H7 (cell line): ENCODE data around the gene IRS2. TPM values are rescaled to one million over a fixed set of nuclear protein-coding genes. Genes with fewer than 3 reads are reported as not detected.

ENCODE experiments used
- DNase-seq: peaks from one replicate; pipeline ENCODE4 v3.0.0; 2012
- H3K27me3 ChIP-seq: 2 replicates; pipeline ENCODE4 v1.6.0; 2011; ENCODE audit warnings: mild to moderate bottlenecking, low read length; ENCODE audit not compliant: control insufficient read depth, insufficient read depth
- H3K36me3 ChIP-seq: replicated peaks from 2 replicates; pipeline ENCODE4 v1.5.1; 2011; ENCODE audit warnings: low read length; ENCODE audit not compliant: control insufficient read depth, insufficient read depth
- H3K4me3 ChIP-seq: 2 replicates; pipeline ENCODE4 v1.5.1; 2011; ENCODE audit warnings: low read depth, mild to moderate bottlenecking, control low read depth, low read length, moderate library complexity; ENCODE audit not compliant: insufficient read depth
- total RNA-seq: library from RNA; depleted of rRNA; stranded (reverse); fragments of >200 nt; shearing (Covaris generic); gene quantifications from 2 replicates; pipeline ENCODE4 v1.2.3, GENCODE V29; 2014

Gene IRS2
- total RNA-seq, 1 experiment from 2014 or later, result 4.3 TPM

DNA sequence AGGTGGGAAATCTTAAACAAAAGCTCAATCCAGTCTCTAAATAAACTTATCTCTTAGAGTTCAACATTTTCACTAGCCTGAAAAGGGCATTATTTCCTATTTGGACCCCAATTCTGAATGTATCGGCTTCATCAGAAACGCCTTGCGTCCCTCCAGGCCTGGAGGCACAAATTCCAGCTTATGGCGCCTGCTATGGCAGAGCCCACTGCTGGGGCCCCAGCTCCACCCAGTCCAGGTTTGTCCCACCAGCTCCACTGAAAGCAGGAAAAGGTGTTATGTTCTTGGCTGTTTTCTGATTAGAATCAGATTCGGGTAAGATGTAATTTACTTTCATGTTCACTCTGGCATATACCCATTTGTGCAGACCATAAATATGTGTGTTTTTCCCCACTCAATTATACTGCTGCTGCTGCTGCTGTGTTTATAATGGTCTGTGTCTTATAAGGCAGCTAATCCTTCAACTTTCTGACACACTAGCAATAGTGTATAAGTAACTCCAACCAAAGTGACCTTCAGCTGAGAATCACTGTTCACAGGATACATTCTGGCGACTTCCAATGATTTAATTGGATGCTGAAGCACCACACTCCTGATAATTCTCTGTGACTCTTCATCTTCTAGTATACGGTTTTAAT lies 6.4 kb downstream of the IRS2 start:
- H3K27me3 ChIP-seq, result peaks cover 11% of the 10 kb centered on the region; the same call in 1 of the 2 replicates
- DNase-seq, result no peak
- H3K4me3 ChIP-seq, result no peak overlapping the region
- no peaks in the 10 kb centered on the region for H3K36me3 ChIP-seq

DNA sequence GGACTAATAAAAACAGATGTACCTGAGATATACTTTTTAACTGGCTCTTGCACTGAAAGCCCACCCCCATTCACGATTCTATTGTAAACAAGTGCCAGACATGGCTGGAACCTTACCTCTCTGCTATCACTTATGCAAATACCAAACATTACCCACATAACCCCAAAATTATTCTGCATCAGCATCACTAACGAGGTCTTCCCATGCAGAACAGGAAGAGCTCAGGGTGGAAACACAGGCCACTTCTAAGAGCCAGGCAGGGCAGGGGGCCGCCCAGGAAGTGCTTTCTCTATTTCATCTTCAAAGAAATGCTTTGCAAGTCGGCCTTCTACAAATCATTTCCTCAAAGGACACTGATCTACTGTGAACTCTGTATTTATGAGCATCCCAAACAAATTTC lies 7.3 kb downstream of the IRS2 start:
- no peak for DNase-seq
- H3K4me3 ChIP-seq, result no peak overlapping the region
- no peaks in the 10 kb centered on the region for H3K36me3 ChIP-seq
- peaks cover 7% of the 10 kb centered on the region; the same call in 1 of the 2 replicates for H3K27me3 ChIP-seq

DNA sequence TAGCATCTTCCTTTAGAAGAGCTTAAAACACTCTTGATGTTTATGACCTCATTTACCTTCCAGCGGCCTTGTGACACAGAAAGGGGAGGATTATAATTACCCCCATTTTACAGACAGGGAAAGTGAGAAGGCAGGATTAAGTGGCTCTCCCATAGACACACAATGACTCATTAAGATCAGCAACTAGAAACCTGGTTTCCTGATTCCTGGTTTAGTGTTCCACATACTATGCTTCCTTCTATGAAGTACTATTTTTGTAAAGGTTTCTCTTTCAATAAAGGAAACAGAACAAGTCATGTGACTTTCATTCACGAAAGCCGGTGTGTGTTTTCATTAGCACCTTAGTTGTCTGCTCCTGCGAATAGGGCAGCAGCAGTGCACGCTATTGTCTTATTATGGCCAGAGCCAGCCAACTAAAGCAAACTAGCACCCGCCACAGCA lies 8.3 kb downstream of the IRS2 start:
- no peaks in the 10 kb centered on the region for H3K36me3 ChIP-seq
- no peak for DNase-seq

DNA sequence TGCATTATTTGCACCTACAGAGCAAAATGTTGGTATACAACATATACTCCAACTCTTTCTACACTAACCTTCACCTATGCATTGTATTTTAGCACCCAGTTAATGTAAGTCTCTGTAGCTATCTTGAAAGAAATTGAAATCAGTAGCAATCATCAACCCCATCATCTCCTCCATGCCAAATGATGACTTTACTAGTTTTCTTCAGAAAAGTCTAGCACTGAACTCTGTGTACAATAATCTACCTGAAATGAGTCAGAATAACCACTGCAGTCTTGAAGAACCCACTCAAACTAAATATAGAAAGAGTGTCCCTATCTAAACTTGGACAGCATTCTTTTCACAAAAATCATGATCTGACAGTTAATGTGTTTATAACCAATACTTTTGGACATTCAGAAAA lies 9.8 kb downstream of the IRS2 start:
- H3K4me3 ChIP-seq, result no peak overlapping the region
- no peaks in the 10 kb centered on the region for H3K36me3 ChIP-seq
- DNase-seq, result no peak

More for the DNA sequence above, 8.3 kb downstream of the IRS2 start:
- no peaks in the 10 kb centered on the region; the same call in 1 of the 2 replicates for H3K27me3 ChIP-seq
- no peak overlapping the region for H3K4me3 ChIP-seq

DNA sequence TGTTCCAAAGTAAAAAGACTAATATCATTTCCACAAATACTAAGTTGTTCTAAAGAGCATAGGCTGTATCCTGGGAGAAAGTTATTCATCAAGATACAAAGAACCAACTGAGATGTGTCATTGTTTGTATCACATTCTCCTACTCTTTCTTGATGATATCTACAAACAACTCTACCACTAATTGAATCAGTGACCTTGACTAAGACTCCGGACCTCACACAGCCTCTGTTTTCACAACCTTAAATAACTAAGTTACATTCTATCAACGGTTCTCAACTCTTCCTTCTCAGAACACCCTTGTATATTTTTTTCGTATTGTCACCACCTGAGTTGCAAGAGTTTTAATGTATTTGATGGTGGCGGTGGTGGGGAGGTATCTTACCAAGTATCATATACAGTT lies 12.6 kb downstream of the IRS2 start:
- peaks cover 2% of the 10 kb centered on the region; the same call in 1 of the 2 replicates for H3K36me3 ChIP-seq
- DNase-seq, result no peak
- no peak overlapping the region for H3K4me3 ChIP-seq
- no peaks in the 10 kb centered on the region for H3K27me3 ChIP-seq

More for the DNA sequence above, 9.8 kb downstream of the IRS2 start:
- H3K27me3 ChIP-seq, result no peaks in the 10 kb centered on the region

DNA sequence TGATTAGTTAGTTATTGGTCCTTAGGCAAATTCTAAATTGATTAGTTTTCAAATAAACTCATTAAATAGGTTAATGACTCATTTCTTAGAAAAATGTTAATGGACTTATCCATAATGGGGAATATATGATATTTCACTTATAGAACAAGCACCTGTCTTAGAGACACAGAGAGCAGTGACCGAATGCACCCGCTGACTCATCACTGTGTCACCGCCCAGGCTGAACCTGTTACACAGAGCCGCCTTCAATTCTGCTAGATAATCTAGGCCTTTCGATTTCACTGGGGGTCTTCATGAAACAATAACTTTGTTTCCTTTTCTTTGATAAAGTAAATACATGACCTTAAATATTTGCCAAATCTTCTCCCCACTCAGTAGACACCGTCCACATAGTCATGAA lies 13.1 kb downstream of the IRS2 start:
- no peak for DNase-seq
- Histone ChIP-seq H3K36me3 (peaks cover 2% of the 10 kb centered on the region; the same call in 1 of the 2 replicates), H3K4me3 (no peak overlapping the region), H3K27me3 (no peaks in the 10 kb centered on the region)

DNA sequence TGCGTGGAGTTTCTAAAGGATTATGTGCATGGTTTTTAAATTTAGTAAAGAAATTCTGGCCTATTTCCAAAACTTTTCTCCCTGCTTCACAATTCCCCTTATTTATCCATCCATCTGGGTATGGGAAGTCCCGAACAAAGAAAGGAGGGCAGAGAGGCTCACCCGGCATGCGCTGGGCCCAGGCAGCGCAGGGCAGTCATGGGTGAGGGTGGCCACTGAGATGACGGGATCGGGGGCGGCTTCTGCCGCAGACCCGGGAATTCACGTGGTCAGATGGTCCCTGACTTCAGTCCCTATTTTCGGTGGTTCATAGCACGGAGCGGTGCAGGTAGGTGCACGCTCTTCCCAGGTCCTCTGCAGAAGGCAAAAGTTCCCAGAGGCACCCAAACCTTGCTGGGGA lies 14.5 kb downstream of the IRS2 start:
- no peak for DNase-seq
- Histone ChIP-seq H3K4me3 (no peak overlapping the region), H3K27me3 (no peaks in the 10 kb centered on the region), H3K36me3 (peaks cover 2% of the 10 kb centered on the region; the same call in 1 of the 2 replicates)

DNA sequence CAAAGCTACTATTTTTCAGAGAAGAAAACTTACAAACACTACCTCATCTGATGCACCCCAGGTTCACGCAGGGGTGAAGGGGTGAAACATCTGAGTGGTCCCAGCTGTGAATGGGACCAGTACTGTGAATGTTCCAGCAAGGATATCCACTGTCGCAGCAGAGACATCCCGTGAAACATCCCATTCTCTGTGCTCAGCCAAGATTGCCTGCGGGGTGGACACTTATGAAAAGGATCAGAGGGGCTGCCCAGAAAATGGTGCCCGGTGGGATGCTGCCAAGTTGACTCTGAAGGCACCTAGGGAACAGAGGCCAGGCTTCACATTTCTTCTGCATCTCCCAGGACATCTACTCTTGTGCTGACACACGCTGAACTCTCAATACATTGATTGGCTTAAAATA lies 15.9 kb downstream of the IRS2 start:
- DNase-seq, result no peak
- no peaks in the 10 kb centered on the region for H3K27me3 ChIP-seq
- H3K36me3 ChIP-seq, result peaks cover 2% of the 10 kb centered on the region; the same call in 1 of the 2 replicates
- no peak overlapping the region for H3K4me3 ChIP-seq

DNA sequence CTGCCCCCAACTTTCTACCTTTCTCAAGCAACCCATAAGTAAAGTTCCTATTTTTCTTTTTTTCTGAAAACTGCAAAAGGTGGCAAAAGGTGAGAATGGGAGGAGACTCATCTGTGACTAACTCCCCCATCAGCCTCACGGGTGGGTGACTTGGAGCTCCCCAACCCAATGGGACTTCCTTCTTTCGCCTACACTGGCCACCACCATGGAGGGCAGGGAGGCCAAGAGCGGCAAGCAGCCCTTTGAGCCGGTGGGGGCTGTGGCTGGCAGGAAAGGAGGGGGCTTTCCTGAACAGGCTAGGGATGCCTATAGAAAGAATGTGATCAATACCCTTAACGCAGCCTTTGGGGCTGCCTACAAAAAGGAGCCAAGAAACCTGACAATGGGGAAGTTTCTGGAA lies 16.5 kb downstream of the IRS2 start:
- Histone ChIP-seq H3K36me3 (peaks cover 2% of the 10 kb centered on the region; the same call in 1 of the 2 replicates), H3K27me3 (no peaks in the 10 kb centered on the region), H3K4me3 (no peak overlapping the region)
- DNase-seq, result no peak

DNA sequence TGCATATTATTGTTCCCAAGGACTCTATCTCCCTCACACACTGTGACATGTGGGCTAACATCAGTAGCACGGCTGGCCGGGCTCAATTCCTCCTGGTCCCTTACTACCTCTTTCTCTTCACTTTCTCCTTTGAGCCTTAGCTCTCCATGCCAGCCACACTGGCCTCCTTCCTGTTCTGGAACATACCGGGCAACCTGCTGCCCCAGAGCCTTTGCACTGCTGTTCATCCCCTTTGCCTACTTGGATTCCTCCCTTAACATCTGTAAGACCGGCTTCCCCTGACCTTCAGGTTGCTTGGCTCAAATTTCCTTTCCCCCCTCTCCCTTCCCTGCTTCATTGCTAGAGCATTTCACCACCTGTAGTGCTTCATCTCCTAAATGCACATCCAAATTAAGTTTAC lies 17.1 kb downstream of the IRS2 start:
- no peak for DNase-seq
- peaks cover 2% of the 10 kb centered on the region; the same call in 1 of the 2 replicates for H3K36me3 ChIP-seq
- H3K4me3 ChIP-seq, result no peak overlapping the region
- H3K27me3 ChIP-seq, result no peaks in the 10 kb centered on the region

DNA sequence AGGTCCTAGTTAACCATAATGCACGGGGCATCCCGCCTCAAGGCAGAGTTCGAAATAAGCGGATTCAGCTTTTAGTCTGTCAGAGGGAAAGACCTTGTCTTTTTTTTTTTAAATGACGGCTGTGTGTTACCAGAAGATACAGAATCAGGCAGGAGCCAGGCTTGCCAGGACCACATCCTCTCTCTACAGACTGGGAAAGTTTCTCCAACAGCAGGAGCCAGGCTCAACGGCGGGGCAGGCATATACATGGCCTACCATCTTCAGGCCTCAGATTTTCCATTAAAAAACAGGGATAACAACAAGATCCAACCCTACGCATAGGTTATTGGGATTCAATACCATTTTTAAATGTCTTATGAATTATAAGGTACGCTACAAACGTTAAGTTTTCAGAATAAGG lies 17.8 kb downstream of the IRS2 start:
- Histone ChIP-seq H3K27me3 (no peaks in the 10 kb centered on the region), H3K4me3 (no peak overlapping the region), H3K36me3 (peaks cover 2% of the 10 kb centered on the region; the same call in 1 of the 2 replicates)
- DNase-seq, result no peak

DNA sequence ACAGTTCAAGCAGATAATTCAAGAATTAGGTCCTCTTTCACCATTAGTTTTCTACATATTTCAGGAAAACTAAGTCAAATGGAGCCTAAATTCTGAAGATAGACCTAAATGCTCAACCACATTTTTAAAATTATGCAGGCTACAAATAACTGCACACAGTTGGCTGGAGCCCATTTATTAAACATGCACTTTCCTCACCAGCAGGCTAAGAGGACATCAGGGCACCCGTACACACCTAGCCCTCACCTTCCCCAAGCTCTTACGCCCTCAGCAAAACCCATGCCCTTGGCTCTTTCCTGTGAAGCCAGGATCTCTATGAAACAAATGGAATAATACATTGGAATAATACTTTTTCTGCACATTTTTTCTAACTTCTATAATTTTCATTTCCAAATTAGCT lies 18.2 kb downstream of the IRS2 start:
- DNase-seq, result no peak
- Histone ChIP-seq H3K4me3 (no peak overlapping the region), H3K36me3 (peaks cover 2% of the 10 kb centered on the region; the same call in 1 of the 2 replicates), H3K27me3 (no peaks in the 10 kb centered on the region)

DNA sequence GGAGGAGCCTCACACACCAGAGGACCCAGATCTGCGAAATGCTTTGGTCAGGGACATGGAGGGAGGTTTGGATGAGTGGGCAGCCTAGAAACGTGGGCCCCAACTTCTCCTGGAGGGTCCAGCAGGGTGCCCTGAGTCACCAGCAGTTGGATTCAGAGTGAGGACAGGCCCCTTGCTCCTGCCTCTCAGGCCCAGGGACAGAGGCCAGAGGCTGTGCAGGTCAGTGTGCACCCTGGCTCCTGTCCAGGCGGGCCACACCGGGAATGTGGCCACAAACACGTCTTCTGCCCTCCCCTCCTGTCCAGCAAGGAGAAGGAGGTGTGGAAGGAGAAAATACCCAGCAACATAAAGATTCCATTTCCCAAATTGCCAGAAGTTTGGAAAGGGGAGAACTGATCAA lies 19.4 kb downstream of the IRS2 start:
- H3K4me3 ChIP-seq, result no peak overlapping the region
- H3K27me3 ChIP-seq, result no peaks in the 10 kb centered on the region
- H3K36me3 ChIP-seq, result peaks cover 2% of the 10 kb centered on the region; the same call in 1 of the 2 replicates
- no peak for DNase-seq

DNA sequence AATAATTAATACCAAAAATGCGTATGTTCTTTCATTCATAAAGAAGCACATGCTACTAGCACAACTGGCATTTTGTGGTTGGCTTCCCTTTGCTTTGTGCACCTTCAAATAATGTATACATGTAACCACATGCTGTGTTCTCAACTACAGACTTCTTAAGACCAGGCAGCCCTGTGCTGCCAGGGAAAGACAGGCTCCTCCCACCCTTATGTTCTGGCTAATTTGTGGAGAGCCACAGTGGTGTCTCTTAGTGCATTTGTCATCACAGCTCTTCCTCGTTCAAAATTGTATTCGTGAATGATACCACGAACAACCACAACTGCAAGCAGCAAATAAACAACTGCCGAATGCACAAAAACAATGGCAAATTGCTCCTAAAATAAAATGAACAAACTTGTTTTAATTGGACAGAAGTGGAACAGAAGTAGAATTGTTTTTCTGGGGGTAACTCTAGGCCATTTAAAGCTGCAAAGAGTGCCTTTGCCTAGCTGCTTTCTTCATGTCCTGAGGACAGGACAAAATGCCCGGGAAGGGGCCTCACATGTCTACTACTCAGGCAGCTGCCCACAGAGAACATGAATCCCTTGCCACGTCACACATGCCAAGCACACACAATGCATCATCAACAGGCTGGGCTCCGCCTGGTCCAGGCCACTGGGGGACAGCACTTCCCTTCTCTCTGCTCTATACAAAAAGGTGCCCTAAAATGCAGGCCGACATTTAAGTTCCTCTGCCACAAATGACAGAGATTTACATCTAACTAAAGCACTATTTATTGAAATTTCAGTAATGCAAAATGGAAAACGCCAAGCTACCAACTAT lies 21.7 kb downstream of the IRS2 start:
- Histone ChIP-seq H3K36me3 (no peaks in the 10 kb centered on the region), H3K27me3 (no peaks in the 10 kb centered on the region), H3K4me3 (no peak overlapping the region)
- peak; percentile 54 for DNase-seq

DNA sequence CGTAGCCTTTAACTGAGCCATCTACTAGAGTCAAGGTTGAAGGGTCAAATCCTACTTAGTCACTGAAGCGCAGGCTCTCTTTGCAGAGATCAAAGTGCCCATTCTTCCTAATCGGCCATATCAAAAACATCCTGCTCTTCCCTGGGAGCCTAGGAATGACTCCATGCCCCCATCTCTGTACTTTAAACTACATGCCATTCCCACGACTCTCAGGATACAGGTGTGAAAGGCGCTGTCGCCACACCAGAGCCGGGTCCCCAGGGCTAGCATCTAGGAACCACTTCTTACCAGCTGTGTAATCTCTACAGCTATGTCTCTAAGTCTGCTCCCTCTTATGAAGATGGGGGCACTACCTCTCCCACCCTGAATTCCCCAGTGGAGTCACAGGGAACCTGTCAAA lies 22.3 kb downstream of the IRS2 start:
- Histone ChIP-seq H3K4me3 (no peak overlapping the region), H3K27me3 (no peaks in the 10 kb centered on the region), H3K36me3 (no peaks in the 10 kb centered on the region)
- no peak for DNase-seq
